Measurements from ENCODE around the gene TRIP6.

GRCh38 chr7:100914208-100914878, 47.2 kb downstream of the TRIP6 start:
- TF ChIP-seq CTCF (IDR thresholded peaks at IDR 0.05): no peak
- no peak for TF ChIP-seq REST (IDR thresholded peaks at IDR 0.05; ENCODE audit: insufficient read depth in 1 of 2, low read depth in 2 of 2, low read length in 1 of 2)
- no peak for TF ChIP-seq POLR2AphosphoS5 (IDR thresholded peaks at IDR 0.05; ENCODE audit: low read depth, low read length)

Measured in Panc1 (cell line).